Left hindlimb (tissue), 1 donor: Measurements from ENCODE around the gene COA5.

ENCODE experiments used
- DNase-seq: peaks from one replicate; pipeline ENCODE4 v3.0.0-alpha.2; 2018

Gene COA5

GRCh38 chr2:98571121-98571701 lies 37.1 kb downstream of the COA5 start:
- no peak for DNase-seq

DNA sequence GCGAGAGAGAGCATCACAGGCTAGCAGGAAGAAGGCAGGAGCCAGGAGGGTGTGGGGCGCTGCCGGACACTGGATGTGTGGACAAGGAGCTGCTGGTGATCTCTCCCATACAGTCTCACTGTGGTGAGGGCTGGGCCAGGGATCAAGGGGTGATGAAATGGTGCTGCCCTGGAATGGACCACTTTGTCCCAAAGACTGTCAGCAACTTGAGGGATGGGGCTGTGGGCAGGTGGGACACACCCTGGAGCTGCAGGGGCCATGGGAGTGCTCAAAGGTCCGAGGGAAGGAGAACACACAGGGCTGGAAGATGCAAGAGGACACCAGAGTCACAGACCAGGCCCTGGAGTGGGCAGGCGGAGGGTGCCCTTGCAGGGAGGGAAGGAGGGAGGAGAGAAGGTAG lies 38.0 kb downstream of the COA5 start:
- DNase-seq: no peak

- no peak for DNase-seq
These were observed 38.4 kb downstream of the COA5 start for GRCh38 chr2:98569915-98570314.

- no peak for DNase-seq
These were observed 39.0 kb downstream of the COA5 start for GRCh38 chr2:98569197-98569793.

DNA sequence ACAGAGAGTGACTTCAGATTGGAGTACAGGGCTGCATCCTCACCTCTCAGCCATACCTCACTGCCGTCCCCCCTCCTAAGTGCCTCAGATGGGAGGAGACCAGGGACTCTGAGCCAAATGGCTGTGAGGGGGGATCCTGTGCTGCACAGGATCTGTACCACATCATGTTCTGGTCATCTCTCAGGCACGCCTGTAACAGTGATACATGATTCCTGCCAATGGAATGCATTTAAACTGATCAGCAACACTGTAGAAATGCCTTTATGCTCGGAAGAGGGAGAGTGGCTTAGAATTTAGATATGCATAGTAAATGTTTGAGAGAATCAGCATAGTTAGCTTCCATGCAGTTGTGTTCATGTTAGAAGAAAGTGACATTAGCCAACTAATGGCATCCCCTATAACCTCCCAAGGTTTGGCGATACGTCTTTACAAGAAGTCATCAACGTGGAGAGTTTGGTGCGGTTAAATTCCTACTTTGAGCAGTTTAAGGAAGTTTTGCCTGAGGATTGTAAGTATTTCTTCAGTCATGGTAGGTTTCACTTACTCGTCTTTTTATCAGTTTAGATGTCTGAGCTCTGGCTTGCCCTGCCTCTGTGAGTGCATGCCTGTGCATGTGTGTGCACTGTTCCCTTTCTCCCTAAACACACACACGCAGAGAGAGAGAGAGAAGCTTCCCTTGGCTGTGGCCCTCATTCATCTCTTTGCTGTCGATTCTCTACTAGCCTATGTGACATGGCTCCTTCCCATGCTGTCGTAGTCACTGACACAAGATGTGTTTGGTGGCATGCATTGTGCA lies 40.0 kb downstream of the COA5 start:
- no peak for DNase-seq

- no peak for DNase-seq
These were observed 42.4 kb downstream of the COA5 start for GRCh38 chr2:98565941-98566340.

GRCh38 chr2:98565286-98565860 lies 42.9 kb downstream of the COA5 start:
- DNase-seq: no peak

DNA sequence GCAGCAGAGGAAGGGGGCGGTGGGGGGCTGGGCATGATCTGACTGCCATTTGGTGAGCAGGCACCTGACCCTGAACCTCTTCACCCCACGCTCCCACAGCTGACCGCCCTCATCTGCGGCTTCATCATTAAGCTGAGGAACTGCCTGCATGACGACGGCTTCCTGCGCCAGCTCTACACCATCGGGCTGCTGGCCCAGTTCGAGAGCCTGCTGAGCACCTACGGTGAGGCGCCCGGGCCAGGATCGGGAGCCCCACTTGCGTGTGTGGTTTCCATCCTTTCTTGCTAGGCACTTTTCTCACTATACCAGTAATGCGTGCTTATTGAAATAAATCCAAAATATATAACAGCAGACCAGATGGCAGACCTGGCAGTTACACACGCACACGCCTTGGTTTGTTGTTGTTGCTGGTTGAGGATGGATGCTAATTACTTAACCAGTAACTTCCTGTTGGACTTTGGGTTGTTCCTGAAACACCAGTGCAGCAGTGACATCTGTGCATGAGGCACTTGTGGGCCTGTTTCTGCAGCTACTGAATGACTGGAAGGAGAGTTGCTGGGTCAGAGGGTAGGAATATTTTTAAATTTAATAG lies 43.7 kb downstream of the COA5 start:
- no peak for DNase-seq

DNA sequence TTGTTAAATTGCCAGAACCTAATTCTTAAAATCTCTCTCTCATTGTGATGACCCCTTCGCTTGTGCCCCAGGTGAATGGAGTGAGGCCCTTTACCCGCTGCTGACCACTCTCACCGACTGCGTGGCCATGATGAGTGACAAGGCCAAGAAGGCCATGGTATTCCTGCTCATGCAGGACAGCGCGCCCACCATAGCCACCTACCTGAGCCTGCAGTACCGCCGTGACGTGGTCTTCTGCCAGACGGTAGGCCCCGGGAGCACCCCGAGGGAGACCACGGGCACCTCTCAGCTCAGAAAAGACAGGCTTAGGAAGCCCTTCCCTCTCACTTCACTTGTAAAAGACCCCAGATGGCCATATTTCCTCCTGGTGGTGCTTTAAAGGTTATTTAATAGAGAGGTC lies 44.9 kb downstream of the COA5 start:
- DNase-seq: no peak

DNA sequence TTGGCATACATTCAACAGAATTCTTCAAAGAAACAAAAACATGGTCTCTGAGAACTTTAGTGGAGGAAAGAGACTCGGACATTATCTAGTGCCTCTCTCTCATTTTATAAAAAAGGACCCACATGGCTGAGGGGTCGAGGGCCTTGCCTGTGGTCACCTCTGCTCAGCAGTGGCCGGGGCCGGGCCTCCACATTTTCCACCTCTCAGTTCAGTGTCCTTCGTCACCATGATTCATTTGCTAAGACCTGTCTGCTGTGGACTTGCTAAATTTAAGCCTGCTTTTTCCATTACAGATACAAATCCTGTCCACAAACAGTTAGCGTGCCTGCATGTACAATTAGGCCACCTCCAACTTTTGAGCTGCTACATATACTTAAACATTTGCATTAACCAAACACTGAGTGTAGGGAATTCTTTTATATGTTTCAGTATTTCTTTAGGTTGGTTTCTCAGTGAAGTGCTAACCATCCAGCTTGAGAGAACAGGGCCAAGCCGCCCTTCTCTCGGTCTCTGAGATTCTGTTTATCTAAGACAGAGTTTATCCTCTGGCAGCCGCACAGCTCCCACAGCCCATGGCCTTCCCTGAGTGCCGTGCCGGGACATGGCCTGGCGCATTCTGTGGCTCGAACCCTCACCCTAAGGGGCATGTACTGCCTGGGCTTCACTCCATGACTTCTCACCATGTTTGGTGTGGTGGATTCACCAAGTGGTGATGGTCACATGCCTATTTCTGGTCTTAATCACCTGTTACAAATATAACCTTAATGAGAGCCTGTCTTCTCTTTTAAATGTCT lies 46.2 kb downstream of the COA5 start:
- no peak for DNase-seq

DNA sequence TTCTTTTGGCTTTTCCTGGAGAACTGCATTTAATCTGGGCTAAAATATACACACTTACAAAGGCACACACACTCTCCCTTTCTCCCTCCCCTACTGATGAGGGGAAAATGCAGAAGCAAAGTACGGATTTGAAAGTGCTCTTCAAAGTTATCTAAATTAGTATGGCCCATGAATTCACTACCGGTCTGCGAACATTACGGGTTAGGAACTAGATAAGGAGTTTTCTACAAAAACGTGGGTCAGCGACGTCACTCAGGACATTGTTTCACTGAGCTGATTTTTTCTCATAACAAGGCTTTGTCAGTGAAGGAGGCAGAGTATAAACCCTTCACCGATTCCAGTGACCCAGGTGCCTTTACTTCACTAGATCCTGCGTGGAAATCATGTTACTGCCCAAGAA lies 47.3 kb downstream of the COA5 start:
- DNase-seq: no peak

DNA sequence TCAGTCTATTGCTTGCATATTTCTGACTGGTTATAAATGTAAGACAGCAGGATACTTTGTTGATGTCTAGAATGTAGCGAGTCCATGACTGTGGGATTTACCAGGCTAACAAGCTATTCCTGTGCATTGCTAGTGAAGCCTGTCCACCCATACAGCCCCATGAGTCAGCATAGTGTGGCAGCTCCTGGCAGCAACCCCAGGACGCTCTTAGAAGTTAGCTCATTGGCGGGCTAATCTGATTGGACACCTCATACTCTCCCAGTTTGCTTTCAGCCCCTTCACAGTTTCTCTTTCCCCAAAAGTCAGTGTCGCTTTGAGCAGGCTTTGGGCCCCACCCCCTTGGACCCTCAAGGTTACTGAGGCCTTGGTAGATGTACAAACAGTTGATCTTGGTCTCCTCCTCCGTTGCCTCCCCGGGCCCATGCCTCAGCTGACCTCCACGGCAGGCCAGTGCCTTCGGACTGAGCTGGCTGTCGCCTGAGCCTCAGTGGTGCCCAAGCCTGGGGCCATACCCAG lies 48.0 kb downstream of the COA5 start:
- DNase-seq: no peak

- no peak for DNase-seq
These were observed 48.7 kb downstream of the COA5 start for GRCh38 chr2:98559581-98559980.

- DNase-seq: no peak
These were observed 49.3 kb downstream of the COA5 start for GRCh38 chr2:98558852-98559530.

DNA sequence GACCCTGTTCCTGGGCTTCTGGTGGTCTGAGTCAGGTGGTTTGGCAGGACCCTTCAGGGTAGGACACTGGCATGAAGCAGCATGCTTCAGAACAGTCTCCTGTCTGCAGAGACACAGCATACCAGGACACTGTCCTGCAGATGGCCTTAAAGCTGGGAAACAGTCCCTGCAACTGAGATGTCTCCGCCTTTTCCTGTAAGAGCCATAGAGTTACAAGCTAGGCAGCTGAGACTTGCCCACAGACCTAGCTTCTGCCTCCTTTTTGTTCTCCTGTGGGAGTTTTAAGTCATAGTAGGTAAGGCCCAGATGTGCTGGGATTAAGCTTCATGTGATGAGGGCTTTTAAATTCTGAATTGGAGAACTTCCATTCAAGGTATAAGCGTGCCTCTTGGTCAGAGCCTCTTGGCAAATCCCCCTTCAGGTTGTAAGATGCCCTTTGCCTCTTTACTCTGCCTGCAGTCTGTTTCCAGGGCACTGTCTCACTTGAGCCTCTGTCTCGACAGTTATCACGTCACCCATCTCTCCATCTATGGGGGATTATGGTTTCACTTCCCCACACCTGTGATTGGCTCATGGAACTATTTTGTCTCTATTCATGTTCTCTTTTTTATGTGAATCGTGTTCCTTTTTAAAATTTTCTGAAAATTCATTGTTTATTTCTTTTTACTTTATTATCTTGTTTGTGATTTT lies 51.8 kb downstream of the COA5 start:
- DNase-seq: no peak

- no peak for DNase-seq
These were observed 52.6 kb downstream of the COA5 start for GRCh38 chr2:98555696-98556095.

DNA sequence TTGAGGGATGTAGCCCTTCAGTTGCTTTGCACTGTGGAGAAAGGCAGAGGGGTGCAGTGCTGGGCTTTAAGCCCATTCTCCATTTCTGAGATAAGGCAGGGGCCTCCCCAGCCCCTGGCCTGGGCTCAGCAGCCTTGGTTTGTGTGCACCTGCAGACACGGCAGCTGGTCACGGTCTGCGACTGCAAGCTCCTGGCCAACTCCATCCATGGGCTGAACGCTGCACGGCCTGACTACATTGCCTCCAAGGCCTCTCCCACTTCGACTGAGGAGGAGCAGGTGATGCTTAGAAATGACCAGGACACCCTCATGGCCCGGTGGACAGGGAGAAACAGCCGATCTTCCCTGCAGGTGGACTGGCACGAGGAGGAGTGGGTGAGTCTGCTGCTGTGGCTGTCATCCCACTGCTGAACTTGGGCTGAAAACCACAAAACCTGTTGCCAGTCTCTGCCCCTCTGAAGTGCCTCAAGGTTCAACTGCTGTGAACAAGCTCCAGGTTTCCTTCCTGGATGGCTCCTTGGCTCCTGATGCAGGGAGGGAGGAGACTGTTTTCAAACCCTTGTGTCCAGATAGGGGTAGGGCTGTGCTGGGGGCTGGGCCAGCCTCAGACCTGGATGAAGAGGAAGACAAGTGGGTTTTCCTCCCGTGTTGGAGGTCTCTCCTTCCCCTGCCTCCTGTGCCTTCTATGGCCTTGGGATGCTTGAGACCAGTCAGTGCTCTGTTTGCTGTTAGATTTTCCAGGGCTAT lies 54.0 kb downstream of the COA5 start:
- DNase-seq: no peak

- no peak for DNase-seq
These were observed 55.7 kb downstream of the COA5 start for GRCh38 chr2:98552499-98553179.

DNA sequence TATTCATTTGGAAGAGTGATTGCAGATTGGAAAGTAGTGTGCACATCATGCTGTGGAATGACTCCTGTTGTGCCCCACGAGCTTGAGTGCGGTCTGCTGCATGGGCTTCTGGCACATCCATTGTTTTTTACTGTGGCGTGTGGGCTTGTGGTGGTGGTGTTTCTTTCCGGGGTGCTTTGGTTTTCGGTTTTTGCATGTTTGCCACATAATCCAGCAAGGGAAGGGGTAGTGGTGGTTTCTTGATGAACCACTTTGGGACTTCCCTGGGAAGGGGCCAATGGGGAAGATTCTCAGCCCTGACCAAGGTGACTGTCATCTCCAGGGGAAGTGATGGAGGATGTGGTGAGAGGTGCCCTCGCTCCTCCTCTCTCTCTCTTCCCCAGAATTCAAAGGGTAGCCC lies 57.0 kb downstream of the COA5 start:
- no peak for DNase-seq

DNA sequence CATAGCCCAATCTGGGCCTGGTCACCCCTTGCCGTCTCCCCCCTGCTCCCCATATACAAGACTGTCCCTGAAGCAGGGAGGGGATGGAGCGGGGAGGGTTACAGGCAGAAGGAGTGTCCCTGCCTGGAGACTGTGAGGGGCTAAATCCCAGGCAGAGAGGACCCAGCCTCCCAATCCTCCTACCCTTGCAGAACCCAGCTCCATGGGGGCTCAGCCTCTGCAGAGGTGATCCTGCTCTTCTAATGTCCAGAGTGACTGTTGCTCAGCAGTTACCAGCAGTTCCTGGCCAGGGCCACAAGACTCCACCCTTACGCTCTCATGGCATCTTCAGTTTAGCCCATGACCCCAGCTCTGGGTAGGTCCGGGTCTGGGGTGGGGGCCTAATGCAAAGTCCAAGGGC lies 58.1 kb downstream of the COA5 start:
- DNase-seq: no peak
